Subcutaneous abdominal adipose tissue (tissue), 5 donors: ENCODE results near the gene FNBP1L.
"Not testable (repeated sequence)": the region's sequence is repeated elsewhere in the genome, so short reads cannot be mapped to it uniquely, and the experiment has no call there.

Source experiments
- H3K27ac ChIP-seq: one replicate; pipeline ENCODE4 v1.7.0; 2013; ENCODE audit warnings: low read depth, mild to moderate bottlenecking, inconsistent platforms, low read length, moderate library complexity
- H3K27me3 ChIP-seq, 5 donors: one replicate each; pipeline ENCODE4 v1.7.0; 2013; ENCODE audit warnings: low read length in 5 of 5, inconsistent platforms in 1 of 5; ENCODE audit not compliant: control insufficient read depth in 5 of 5, insufficient read depth in 4 of 5
- H3K36me3 ChIP-seq, 5 donors: one replicate each; pipeline ENCODE4 v1.7.0; 2013; ENCODE audit warnings: low read length in 5 of 5; ENCODE audit not compliant: control insufficient read depth in 5 of 5, insufficient read depth in 5 of 5
- H3K4me1 ChIP-seq, 5 donors: one replicate each; pipeline ENCODE4 v1.7.0; 2013; ENCODE audit warnings: low read length in 5 of 5, mild to moderate bottlenecking in 3 of 5, moderate library complexity in 1 of 5; ENCODE audit not compliant: control insufficient read depth in 5 of 5, insufficient read depth in 5 of 5
- H3K4me3 ChIP-seq, 5 donors: one replicate each; pipeline ENCODE4 v1.7.0; 2013; ENCODE audit warnings: low read length in 5 of 5, low read depth in 1 of 5
- H3K9ac ChIP-seq, 5 donors: one replicate each; pipeline ENCODE4 v1.7.0; 2013; ENCODE audit warnings: low read length in 5 of 5, mild to moderate bottlenecking in 4 of 5, moderate library complexity in 3 of 5
- H3K9me3 ChIP-seq, 5 donors: one replicate each; pipeline ENCODE4 v1.7.0; 2013; ENCODE audit warnings: low read length in 5 of 5; ENCODE audit not compliant: control insufficient read depth in 5 of 5
- donor health status: healthy.
- donor health status: healthy.
- donor health status: healthy.
- donor health status: healthy.
- donor health status: healthy.

FNBP1L gene

DNA sequence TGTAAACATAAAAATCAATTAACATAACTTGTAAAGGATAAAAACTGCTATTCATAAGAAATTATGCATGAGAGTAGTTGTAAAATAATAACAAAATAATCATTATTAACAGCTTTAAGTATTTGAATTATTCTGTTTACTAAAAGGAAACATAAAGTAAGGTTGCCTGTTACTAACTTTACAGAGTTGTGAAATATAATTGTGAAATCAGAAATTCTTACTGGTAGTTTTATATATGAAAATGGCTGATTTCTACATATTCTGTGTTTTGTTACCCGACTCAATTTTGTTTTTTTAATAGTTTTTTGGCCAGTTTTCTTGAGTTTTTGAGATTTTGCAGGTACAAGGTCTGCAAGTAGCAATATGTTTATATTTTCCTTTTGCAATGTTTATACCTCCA lies 27.8 kb downstream of the FNBP1L start:
- Histone ChIP-seq H3K27me3 (no peaks in the 10 kb centered on the region), H3K9me3 (peaks cover 0 to 15% (median 11%) of the 10 kb centered on the region in 5 donors), H3K4me3 (no peak overlapping the region), H3K27ac (no peak overlapping the region), H3K36me3 (no peaks in the 10 kb centered on the region), H3K4me1 (peaks cover 0 to 17% (median 8%) of the 10 kb centered on the region in 5 donors), H3K9ac (no peak overlapping the region)

GRCh38 chr1:93479133-93479745 lies 31.3 kb downstream of the FNBP1L start:
- H3K9me3 ChIP-seq = peaks cover 0 to 15% (median 11%) of the 10 kb centered on the region in 5 donors
- H3K27ac ChIP-seq, H3K27me3 ChIP-seq, H3K9ac ChIP-seq, H3K36me3 ChIP-seq, H3K4me3 ChIP-seq: not testable (repeated sequence)
- H3K4me1 ChIP-seq = peaks cover 0 to 14% (median 3%) of the 10 kb centered on the region in 5 donors

- H3K4me1 ChIP-seq, H3K36me3 ChIP-seq, H3K27me3 ChIP-seq, H3K27ac ChIP-seq, H3K9ac ChIP-seq, H3K4me3 ChIP-seq: not testable (repeated sequence)
- peaks cover 0 to 15% (median 11%) of the 10 kb centered on the region in 5 donors for H3K9me3 ChIP-seq
Observed at GRCh38 chr1:93481899-93482298, 34.0 kb downstream of the FNBP1L start.

- H3K27ac ChIP-seq = no peak overlapping the region
- H3K4me3 ChIP-seq = no peak overlapping the region
- H3K36me3 ChIP-seq = no peaks in the 10 kb centered on the region
- no peaks in the 10 kb centered on the region for H3K4me1 ChIP-seq
- no peak overlapping the region for H3K9ac ChIP-seq
- H3K27me3 ChIP-seq = no peaks in the 10 kb centered on the region
- peaks cover 0 to 14% (median 10%) of the 10 kb centered on the region in 5 donors for H3K9me3 ChIP-seq
Observed at GRCh38 chr1:93483200-93483599, 35.3 kb downstream of the FNBP1L start.

DNA sequence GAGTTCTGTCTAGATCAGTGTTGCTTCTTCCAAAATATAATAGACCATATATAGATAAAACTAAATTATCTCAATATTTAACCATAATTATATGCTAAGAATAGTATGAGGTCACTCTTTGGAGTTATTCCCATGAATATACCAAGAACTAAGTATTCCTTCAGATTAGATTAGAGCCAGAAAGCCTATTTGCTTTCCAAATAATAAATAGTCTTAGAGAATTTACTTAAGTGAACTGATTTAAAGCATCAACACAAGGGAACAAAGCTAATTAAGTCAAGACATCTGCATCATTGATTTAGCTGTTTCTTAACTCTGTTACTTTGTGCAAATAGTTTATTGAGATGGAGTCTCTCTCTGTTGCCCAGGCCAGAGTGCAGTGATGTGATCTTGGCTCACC lies 35.7 kb downstream of the FNBP1L start:
- H3K4me3 ChIP-seq = no peak overlapping the region
- H3K36me3 ChIP-seq = no peaks in the 10 kb centered on the region
- H3K27ac ChIP-seq = no peak overlapping the region

GRCh38 chr1:93488207-93488606 lies 40.3 kb downstream of the FNBP1L start:
- peaks cover 0 to 12% (median 7%) of the 10 kb centered on the region in 5 donors for H3K4me1 ChIP-seq
- H3K9ac ChIP-seq = no peak overlapping the region
- H3K36me3 ChIP-seq = no peaks in the 10 kb centered on the region
- H3K27me3 ChIP-seq = no peaks in the 10 kb centered on the region
- no peaks in the 10 kb centered on the region for H3K9me3 ChIP-seq
- H3K27ac ChIP-seq = no peak overlapping the region
- H3K4me3 ChIP-seq = no peak overlapping the region

More for the DNA sequence above, 35.7 kb downstream of the FNBP1L start:
- no peaks in the 10 kb centered on the region for H3K4me1 ChIP-seq
- peaks cover 0 to 10% (median 6%) of the 10 kb centered on the region in 5 donors for H3K9me3 ChIP-seq
- H3K9ac ChIP-seq = no peak overlapping the region
- no peaks in the 10 kb centered on the region for H3K27me3 ChIP-seq

DNA sequence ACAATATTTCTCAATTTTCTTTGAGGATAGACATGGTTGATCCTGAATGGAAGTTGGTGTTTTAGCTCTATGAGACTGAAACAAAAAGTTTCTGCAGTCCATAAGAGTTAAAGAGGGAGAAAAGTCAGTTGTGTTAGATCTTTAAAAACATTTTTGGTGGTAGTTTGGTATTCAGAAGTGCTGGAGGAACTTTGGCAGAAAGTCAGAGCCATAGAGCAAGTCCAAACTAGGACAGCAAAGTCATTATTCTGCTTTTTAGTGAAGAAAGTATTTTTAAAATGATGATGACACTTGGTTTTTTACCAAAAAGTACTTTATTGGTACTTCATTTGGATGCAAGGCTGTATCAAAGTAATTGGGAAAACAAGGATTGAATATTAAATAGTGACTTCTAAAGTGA lies 41.8 kb downstream of the FNBP1L start:
- no peaks in the 10 kb centered on the region for H3K27me3 ChIP-seq
- no peak overlapping the region for H3K9ac ChIP-seq
- H3K36me3 ChIP-seq = no peaks in the 10 kb centered on the region
- peaks cover 0 to 12% (median 7%) of the 10 kb centered on the region in 5 donors for H3K4me1 ChIP-seq
- no peak overlapping the region for H3K27ac ChIP-seq
- no peaks in the 10 kb centered on the region for H3K9me3 ChIP-seq
- no peak overlapping the region for H3K4me3 ChIP-seq

DNA sequence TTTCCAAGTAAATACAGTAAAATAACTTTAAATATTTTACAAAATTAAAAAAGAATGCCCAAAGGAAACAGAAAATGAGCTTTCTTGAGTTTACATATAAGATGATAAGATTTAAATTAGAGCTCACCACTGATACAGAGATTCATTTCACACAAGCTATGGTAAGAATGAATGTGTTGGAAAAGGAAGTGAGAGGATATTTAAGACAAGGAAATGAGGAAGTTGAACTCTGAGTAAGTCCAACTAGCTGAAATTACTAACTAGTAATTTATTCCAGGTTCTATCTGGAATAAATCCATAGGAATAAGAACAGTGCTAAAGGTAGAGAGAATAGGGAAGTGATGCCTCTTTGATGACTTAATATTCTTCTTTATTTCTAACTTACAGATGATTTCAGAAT lies 42.4 kb downstream of the FNBP1L start:
- Histone ChIP-seq H3K4me3 (no peak overlapping the region), H3K27ac (no peak overlapping the region), H3K36me3 (no peaks in the 10 kb centered on the region), H3K4me1 (peaks cover 0 to 12% (median 7%) of the 10 kb centered on the region in 5 donors), H3K9ac (no peak overlapping the region), H3K9me3 (no peaks in the 10 kb centered on the region), H3K27me3 (no peaks in the 10 kb centered on the region)

DNA sequence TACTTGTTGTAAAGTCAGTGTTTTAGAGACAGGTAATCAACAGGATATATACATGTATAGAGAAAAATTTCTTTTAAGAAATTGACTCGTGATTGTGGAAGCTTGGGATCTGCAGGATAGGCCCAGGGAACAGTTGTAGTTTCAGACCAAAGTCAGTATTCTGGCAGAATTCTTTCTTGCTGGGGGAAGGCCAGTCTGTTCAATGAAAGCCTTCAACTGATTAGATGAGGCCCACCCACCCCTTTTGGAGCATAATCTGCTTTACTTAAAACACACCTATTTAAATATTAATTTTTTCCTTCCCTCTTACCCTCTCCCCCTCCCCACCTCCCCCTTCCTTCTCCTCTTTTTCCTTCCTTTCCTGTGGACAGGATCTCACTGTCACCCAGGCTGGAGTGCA lies 48.0 kb downstream of the FNBP1L start:
- no peaks in the 10 kb centered on the region for H3K27me3 ChIP-seq
- H3K9me3 ChIP-seq = no peaks in the 10 kb centered on the region
- H3K4me1 ChIP-seq = peaks cover 0 to 3% (median 0%) of the 10 kb centered on the region in 5 donors
- no peak overlapping the region for H3K9ac ChIP-seq
- no peak overlapping the region for H3K27ac ChIP-seq
- no peak overlapping the region for H3K4me3 ChIP-seq
- H3K36me3 ChIP-seq = no peaks in the 10 kb centered on the region

- H3K4me1 ChIP-seq = peaks cover 0 to 3% (median 0%) of the 10 kb centered on the region in 5 donors
- H3K4me3 ChIP-seq = no peak overlapping the region
- H3K9ac ChIP-seq = no peak overlapping the region
- no peak overlapping the region for H3K27ac ChIP-seq
- H3K27me3 ChIP-seq = no peaks in the 10 kb centered on the region
- H3K36me3 ChIP-seq = no peaks in the 10 kb centered on the region
- H3K9me3 ChIP-seq = no peaks in the 10 kb centered on the region
Observed at GRCh38 chr1:93496520-93496919, 48.6 kb downstream of the FNBP1L start.
